Stimulated activated CD4-positive, alpha-beta T cell treated with anti-CD3 and anti-CD28 coated beads, Interleukin-2, amount 100 ng/mL, for 24 hours (primary cell): ENCODE measurements around the gene VBP1.
"Not testable (repeated sequence)": the region's sequence is repeated elsewhere in the genome, so short reads cannot be mapped to it uniquely, and the experiment has no call there.

Experiments
- DNase-seq, 2 donors: peaks; one replicate each; pipeline ENCODE4 v3.0.0-alpha.2; 2020

The VBP1 gene

DNA sequence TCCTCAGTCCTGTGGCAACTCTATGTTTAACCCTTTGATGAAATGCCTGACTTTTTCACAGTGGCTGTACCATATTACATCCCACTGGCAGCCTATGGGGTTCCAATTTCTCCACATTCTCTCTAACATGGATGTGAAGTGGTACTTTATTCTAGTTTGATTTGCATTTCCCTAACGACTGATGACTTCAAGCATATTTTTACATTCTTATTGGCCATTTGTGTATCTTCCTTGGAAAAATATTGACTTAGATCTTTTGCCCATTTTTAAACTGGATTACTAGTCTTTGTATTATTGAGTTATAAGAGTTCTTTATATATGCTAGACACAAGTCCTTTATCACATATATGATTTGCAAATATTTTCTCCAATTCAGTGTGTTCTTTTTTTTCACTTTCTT lies 50.2 kb downstream of the VBP1 start:
- DNase-seq, result no peak

DNA sequence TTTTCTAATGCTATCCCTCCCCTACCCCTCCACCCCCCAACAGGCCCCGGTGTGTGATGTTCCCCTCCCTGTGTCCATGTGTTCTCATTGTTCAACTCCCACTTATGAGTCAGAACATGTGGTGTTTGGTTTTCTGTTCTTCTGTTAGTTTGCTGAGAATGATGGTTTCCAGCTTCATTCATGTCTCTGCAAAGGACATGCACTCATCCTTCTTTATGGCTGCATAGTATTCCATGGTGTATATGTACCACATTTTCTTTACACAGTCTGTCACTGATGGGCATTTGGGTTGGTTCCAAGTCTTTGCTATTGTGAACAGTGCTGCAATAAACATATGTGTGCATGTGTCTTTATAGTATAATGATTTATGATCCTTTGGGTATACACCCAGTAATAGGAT lies 51.7 kb downstream of the VBP1 start:
- DNase-seq, result not testable (repeated sequence)

DNA sequence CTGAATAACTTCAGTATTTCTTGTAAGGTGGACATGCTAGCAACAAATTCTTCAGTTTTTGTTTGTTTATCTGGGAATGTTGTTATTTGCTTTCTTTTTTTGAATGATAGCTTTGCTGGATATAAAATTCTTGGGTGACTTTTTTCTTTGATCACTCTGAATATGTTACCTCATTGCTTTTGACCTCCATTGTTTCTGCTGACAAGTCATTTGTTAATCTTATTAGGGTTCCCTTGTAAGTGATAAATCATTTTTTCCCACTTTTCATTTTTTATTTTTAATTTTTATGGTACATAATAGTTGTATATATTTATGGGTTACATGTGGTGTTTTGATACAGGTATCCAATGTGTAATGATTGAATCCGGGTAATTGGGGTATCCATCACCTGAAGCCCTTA lies 54.7 kb downstream of the VBP1 start:
- DNase-seq, result no peak

DNA sequence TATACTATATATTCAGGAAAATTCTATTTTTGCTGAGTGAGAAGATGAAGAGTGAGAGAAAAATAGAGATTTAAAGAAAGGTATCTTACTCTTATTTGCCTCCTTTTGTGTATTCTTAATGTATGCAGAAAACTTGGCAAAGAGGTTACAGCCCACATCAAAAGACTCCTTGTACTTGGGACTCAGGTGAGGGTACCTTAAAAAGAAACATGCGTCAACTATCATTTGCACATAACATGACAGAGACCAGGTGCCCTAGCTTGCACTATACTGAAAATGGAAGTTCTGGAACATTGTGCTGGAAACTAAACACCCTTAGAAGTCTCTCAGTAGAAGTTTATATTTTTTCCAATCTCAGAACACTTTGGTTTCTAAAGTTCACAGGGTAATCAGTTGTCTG lies 63.6 kb downstream of the VBP1 start:
- DNase-seq, result no peak
